Smooth muscle cell (in vitro differentiated cells): ENCODE data around the gene RNF181. TPM values are rescaled to one million over a fixed set of nuclear protein-coding genes. Genes with fewer than 3 reads are reported as not detected.

ENCODE experiments used
- DNase-seq: peaks from one replicate; lab custom pipeline; 2025; ENCODE audit not compliant: unreplicated experiment; lab: John Stamatoyannopoulos, UW
- H2AFZ ChIP-seq: fragments of 200-600 bp; sonication (generic); 2 replicates; pipeline ENCODE4 v1.6.0; 2016; ENCODE audit warnings: antibody characterized with exemption, low read depth, mild to moderate bottlenecking
- H3F3A ChIP-seq: fragments of 200-600 bp; sonication (generic); 2 replicates; pipeline ENCODE4 v1.6.0; 2017; ENCODE audit warnings: antibody characterized with exemption, low read depth
- H3K27ac ChIP-seq: fragments of 200-600 bp; sonication (generic); 2 replicates; pipeline ENCODE4 v1.5.1; 2016; ENCODE audit warnings: low read depth, mild to moderate bottlenecking
- H3K27me3 ChIP-seq: fragments of 200-600 bp; sonication (generic); 2 replicates; pipeline ENCODE4 v1.6.1; 2016; ENCODE audit warnings: low read depth, mild to moderate bottlenecking
- H3K36me3 ChIP-seq: fragments of 200-600 bp; sonication (generic); 2 replicates; pipeline ENCODE4 v1.5.1; 2016; ENCODE audit warnings: low read depth
- H3K4me1 ChIP-seq: fragments of 200-600 bp; sonication (generic); 2 replicates; pipeline ENCODE4 v1.5.1; 2016; ENCODE audit warnings: low read depth
- H3K4me2 ChIP-seq: fragments of 200-600 bp; sonication (generic); 2 replicates; pipeline ENCODE4 v1.6.0; 2016; ENCODE audit warnings: mild to moderate bottlenecking
- H3K4me3 ChIP-seq: fragments of 200-600 bp; sonication (generic); 2 replicates; pipeline ENCODE4 v1.5.1; 2016; ENCODE audit warnings: mild to moderate bottlenecking
- H3K79me2 ChIP-seq: fragments of 200-600 bp; sonication (generic); 2 replicates; pipeline ENCODE4 v1.6.0; 2016; ENCODE audit warnings: low read depth, mild to moderate bottlenecking
- H3K9ac ChIP-seq: fragments of 200-600 bp; sonication (generic); 2 replicates; pipeline ENCODE4 v1.6.0; 2016; ENCODE audit warnings: low read depth
- H3K9me3 ChIP-seq: fragments of 200-600 bp; sonication (generic); replicated peaks from 2 replicates; pipeline ENCODE4 v1.5.1; 2016; ENCODE audit warnings: low read depth
- H4K20me1 ChIP-seq: fragments of 200-600 bp; sonication (generic); 2 replicates; pipeline ENCODE4 v1.6.0; 2016; ENCODE audit warnings: low read depth
- WGBS: methylation state at CpG from one replicate; pipeline ENCODE4 v1.1.7; 2016; ENCODE audit warnings: low lambda C conversion rate; 5-methylcytosine and 5-hydroxymethylcytosine counted together
- polyA plus RNA-seq: library from polyadenylated mRNA; unstranded; fragments of >200 nt; fragmentation: Nextera tagmentation; extraction: Ambion mirVana; gene quantifications from 2 replicates; pipeline ENCODE4 v1.2.1, GENCODE V29; 2016
- total RNA-seq: library from RNA; depleted of rRNA; stranded (reverse); fragments of >200 nt; gene quantifications from 2 replicates; pipeline ENCODE4 v1.2.3, GENCODE V29; 2014
- TF ChIP-seq, protein P1 (sequence below): fragments of 200-600 bp; sonication (generic); IDR thresholded peaks from 2 replicates; pipeline ENCODE4 v1.5.1; 2017; ENCODE audit warnings: borderline replicate concordance, mild to moderate bottlenecking, antibody characterized with exemption; ENCODE audit not compliant: insufficient read depth, poor library complexity, severe bottlenecking

Gene RNF181
- total and polyA plus RNA-seq, 2 experiments from 2014 or later = 195 to 316 TPM

DNA sequence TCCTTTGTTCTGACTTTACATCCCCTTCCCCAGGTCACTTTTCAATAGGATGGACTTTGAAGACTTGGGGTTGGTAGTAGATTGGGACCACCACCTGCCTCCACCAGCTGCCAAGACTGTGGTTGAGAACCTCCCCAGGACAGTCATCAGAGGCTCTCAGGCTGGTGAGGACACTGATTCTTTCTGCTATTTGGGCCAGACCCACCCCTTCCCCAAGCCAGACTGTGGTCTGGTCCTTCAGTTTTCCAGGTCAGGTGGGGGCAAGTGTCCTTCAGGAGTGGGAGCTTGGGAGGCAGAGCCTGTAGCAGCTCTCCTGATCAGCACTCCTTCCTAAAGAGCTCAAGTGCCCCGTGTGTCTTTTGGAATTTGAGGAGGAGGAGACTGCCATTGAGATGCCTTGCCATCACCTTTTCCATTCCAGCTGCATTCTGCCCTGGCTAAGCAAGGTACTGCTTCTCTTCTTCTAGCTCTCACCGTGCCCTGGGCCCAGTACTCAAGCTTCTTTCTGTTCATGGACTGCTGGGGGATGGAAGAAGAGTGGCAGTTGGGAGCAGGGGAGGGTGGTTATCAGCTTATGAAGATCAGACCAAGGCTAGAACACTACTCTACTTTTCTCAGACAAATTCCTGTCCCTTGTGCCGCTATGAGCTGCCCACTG lies 1.1 kb downstream of the RNF181 start:
- Histone ChIP-seq H4K20me1 (peaks cover 15% of the 10 kb centered on the region), H3K27me3 (no peaks in the 10 kb centered on the region), H2AFZ (no peak overlapping the region), H3K4me1 (peaks cover 7% of the 10 kb centered on the region), H3K27ac (no peak overlapping the region), H3K4me2 (peak overlapping the region; percentile 86), H3K9ac (peak overlapping the region; percentile 82), H3K36me3 (no peaks in the 10 kb centered on the region), H3K9me3 (no peaks in the 10 kb centered on the region), H3K4me3 (peak overlapping the region; percentile 66), H3K79me2 (peaks cover 18% of the 10 kb centered on the region), H3F3A (no peaks in the 10 kb centered on the region)
- TF ChIP-seq, protein P1, sequence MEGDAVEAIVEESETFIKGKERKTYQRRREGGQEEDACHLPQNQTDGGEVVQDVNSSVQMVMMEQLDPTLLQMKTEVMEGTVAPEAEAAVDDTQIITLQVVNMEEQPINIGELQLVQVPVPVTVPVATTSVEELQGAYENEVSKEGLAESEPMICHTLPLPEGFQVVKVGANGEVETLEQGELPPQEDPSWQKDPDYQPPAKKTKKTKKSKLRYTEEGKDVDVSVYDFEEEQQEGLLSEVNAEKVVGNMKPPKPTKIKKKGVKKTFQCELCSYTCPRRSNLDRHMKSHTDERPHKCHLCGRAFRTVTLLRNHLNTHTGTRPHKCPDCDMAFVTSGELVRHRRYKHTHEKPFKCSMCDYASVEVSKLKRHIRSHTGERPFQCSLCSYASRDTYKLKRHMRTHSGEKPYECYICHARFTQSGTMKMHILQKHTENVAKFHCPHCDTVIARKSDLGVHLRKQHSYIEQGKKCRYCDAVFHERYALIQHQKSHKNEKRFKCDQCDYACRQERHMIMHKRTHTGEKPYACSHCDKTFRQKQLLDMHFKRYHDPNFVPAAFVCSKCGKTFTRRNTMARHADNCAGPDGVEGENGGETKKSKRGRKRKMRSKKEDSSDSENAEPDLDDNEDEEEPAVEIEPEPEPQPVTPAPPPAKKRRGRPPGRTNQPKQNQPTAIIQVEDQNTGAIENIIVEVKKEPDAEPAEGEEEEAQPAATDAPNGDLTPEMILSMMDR = no peak
- WGBS = 67% methylated on average over 3 of the region's 3 CpGs
- DNase-seq = no peak

DNA sequence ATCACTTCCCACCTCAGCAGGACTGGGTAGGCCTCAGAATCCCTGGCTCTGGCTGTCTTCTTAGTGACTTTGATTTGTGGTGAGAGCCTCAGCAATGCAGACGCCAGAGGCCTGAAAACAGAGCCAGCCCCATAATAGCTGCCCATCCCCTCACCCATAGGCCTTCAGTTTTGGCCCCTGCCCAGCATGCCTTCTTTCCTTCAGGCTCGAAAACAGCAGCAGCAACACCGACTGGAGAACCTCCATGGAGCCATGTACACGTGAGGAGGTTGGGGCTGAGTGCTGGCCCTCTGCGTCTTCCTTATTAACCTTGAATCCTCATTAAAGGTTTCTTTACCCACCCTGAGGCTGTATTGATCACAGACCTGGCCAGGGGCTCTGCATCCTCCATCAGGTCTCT lies 1.7 kb downstream of the RNF181 start:
- Histone ChIP-seq H3K36me3 (no peaks in the 10 kb centered on the region), H3K4me3 (no peak overlapping the region), H3K4me2 (no peak overlapping the region), H3K4me1 (peaks cover 10% of the 10 kb centered on the region), H3K27me3 (no peaks in the 10 kb centered on the region), H4K20me1 (peaks cover 15% of the 10 kb centered on the region), H3K79me2 (peaks cover 18% of the 10 kb centered on the region), H2AFZ (no peak overlapping the region), H3K9me3 (no peaks in the 10 kb centered on the region), H3F3A (no peaks in the 10 kb centered on the region), H3K27ac (no peak overlapping the region), H3K9ac (no peak overlapping the region)
- WGBS = 92% methylated on average over 5 of the region's 5 CpGs
- DNase-seq = no peak
- TF ChIP-seq, protein P1 = no peak

DNA sequence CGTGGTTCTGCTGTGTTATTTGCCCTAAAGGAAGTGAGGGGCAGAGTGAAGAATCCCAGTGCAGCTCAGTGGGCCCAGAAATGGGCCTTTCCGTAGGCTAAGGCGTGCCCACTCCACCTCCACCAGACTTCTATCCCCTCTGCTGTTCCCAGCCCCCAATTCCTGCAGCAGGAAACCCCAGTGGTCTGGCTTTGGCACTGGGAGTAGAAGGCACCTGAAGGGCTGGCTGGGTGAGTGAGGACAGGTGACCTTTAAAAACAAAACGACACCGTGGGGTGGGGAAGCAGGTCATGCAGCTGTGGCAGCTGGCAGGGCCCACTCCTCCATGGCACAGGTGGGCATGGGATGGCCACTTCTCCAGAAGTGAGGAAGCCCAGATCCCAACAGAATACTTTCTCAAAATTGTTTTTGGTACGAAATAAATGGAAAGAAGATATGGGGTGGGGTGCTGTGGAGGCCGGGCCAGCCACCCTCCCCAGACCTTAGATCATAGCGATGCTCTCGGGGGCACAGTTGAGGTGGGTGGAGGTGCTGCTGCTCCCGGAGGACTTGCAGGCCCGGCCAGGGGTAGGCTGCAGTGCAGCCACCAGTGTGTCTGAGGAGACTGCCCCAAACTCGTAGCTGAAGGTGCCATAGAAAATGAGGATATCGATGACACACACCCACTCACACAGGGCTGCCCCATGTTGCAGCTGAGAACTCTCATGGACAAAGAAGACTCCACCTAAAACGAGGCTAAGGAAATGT lies 3.2 kb downstream of the RNF181 start:
- Histone ChIP-seq H2AFZ (no peak overlapping the region), H3K36me3 (no peaks in the 10 kb centered on the region), H4K20me1 (peaks cover 15% of the 10 kb centered on the region), H3F3A (no peaks in the 10 kb centered on the region), H3K79me2 (peaks cover 19% of the 10 kb centered on the region), H3K9ac (no peak overlapping the region), H3K4me2 (no peak overlapping the region), H3K27ac (no peak overlapping the region), H3K9me3 (no peaks in the 10 kb centered on the region), H3K27me3 (no peaks in the 10 kb centered on the region), H3K4me1 (peaks cover 13% of the 10 kb centered on the region), H3K4me3 (no peak overlapping the region)
- WGBS = 93% methylated on average over 14 of the region's 14 CpGs
- TF ChIP-seq, protein P1 = no peak
- no peak for DNase-seq
